ENCODE measurements around the gene ERP44.
"Not testable (repeated sequence)": the region's sequence is repeated elsewhere in the genome, so short reads cannot be mapped to it uniquely, and the experiment has no call there.

The ERP44 gene

GRCh38 chr9:100071271-100071670 is 27.5 kb downstream of the ERP44 start:
- Histone ChIP-seq H4K20me1 (ENCODE audit: low read depth, low read length) (no peaks in the 10 kb centered on the region; the same call in 1 of the 2 replicates), H3K27me3 (ENCODE audit: low read length) (no peaks in the 10 kb centered on the region), H3K9ac (ENCODE audit: low read length) (no peak overlapping the region), H3K27ac (ENCODE audit: low read depth, low read length) (no peak overlapping the region), H3K4me3 (ENCODE audit: insufficient read depth, low read length, poor library complexity, severe bottlenecking) (no peak overlapping the region), H3K79me2 (ENCODE audit: insufficient read depth, low read length) (peaks cover 77% of the 10 kb centered on the region), H3F3A (ENCODE audit: insufficient read depth) (0 out of 2 replicates have a peak, but pooled peaks cover 6% of the 10 kb centered on the region), H3K9me2 (replicated peaks; ENCODE audit: insufficient read depth, low read length) (no peaks in the 10 kb centered on the region), H3K36me3 (ENCODE audit: low read length) (no peaks in the 10 kb centered on the region; the same call in 1 of the 2 replicates), H2AFZ (ENCODE audit: low read depth, low read length, severe bottlenecking) (no peak overlapping the region), H3K9me3 (ENCODE audit: insufficient read depth, low read length) (no peaks in the 10 kb centered on the region), H3K4me2 (ENCODE audit: low read depth, low read length, poor library complexity, severe bottlenecking) (no peak overlapping the region)
- no peak for TF ChIP-seq EZH2phosphoT487 (conservative IDR thresholded peaks at IDR 0.05; ENCODE audit: low read length)
- TF ChIP-seq, protein P1, sequence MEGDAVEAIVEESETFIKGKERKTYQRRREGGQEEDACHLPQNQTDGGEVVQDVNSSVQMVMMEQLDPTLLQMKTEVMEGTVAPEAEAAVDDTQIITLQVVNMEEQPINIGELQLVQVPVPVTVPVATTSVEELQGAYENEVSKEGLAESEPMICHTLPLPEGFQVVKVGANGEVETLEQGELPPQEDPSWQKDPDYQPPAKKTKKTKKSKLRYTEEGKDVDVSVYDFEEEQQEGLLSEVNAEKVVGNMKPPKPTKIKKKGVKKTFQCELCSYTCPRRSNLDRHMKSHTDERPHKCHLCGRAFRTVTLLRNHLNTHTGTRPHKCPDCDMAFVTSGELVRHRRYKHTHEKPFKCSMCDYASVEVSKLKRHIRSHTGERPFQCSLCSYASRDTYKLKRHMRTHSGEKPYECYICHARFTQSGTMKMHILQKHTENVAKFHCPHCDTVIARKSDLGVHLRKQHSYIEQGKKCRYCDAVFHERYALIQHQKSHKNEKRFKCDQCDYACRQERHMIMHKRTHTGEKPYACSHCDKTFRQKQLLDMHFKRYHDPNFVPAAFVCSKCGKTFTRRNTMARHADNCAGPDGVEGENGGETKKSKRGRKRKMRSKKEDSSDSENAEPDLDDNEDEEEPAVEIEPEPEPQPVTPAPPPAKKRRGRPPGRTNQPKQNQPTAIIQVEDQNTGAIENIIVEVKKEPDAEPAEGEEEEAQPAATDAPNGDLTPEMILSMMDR (IDR thresholded peaks at IDR 0.05; ENCODE audit: insufficient read depth, low read length, poor library complexity, severe bottlenecking): no peak

DNA sequence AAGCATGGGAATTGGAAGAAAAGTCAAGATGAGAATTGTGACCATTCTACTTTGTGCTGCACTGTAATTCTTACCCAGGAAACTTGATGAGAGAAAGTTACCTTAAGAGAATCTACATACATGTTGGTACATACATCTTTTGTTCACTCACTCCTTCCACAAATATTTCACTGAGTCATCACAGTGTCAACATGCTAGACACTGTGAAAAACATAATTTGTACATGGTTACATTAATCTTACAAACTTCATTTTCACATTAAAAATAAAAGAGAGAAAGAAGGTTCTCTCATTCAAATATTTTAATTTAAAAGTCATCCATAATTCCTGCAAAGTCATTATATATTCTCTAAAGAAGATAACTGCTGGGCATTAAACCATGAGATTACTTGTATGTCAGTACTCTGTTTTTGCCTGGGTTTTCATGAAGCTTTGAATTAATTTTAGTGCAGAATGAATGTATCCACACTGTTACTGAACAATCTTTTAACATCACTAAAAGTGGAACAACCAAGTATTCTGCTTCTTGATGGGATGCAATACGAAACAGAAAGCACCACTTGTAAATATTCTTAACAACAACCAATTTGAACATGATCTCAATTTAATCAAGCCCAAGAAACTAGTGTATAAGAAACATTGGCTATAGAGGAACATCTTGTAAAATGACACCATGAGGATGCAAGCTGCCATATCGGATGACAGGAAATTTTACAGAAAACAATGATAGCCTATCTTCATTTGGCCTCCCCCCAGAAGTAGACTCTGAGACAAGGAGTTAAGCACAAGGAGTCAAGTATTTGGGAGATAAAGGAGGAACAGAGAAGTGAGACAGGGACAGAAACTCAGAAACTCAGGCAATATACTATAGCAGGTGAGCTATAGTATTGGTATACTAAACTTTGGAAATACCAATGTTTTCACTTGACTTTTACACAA is 28.4 kb downstream of the ERP44 start:
- H3K27ac ChIP-seq (ENCODE audit: low read depth, low read length): peak overlapping the region; percentile 26; the same call in 1 of the 2 replicates

DNA sequence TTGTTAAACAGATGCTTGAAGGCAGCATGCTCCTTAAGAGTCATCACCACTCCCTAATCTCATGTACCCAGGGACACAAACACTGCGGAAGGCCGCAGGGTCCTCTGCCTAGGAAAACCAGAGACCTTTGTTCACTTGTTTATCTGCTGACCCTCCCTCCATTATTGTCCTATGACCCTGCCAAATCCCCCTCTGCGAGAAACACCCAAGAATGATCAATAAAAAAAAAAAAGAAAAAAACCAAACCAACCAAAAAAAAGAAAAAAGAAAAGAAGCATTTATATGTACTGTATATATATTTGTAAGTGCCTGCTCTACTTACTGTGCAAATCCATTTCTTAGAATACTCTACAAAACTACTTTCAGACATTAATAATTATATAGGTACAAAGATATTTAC is 29.7 kb downstream of the ERP44 start:
- not testable (repeated sequence) for H3K9me3 ChIP-seq (ENCODE audit: insufficient read depth, low read length); H3K9me2 ChIP-seq (replicated peaks; ENCODE audit: insufficient read depth, low read length); H3K9ac ChIP-seq (ENCODE audit: low read length); H3K27me3 ChIP-seq (ENCODE audit: low read length); H3K27ac ChIP-seq (ENCODE audit: low read depth, low read length); H3F3A ChIP-seq (ENCODE audit: insufficient read depth); H3K36me3 ChIP-seq (ENCODE audit: low read length); H2AFZ ChIP-seq (ENCODE audit: low read depth, low read length, severe bottlenecking); H3K4me2 ChIP-seq (ENCODE audit: low read depth, low read length, poor library complexity, severe bottlenecking); H4K20me1 ChIP-seq (ENCODE audit: low read depth, low read length); H3K4me3 ChIP-seq (ENCODE audit: insufficient read depth, low read length, poor library complexity, severe bottlenecking)
- H3K79me2 ChIP-seq (ENCODE audit: insufficient read depth, low read length): peaks cover 77% of the 10 kb centered on the region

More for the DNA sequence above, 28.4 kb downstream of the ERP44 start:
- H3K79me2 ChIP-seq (ENCODE audit: insufficient read depth, low read length): peaks cover 77% of the 10 kb centered on the region
- H3K9me3 ChIP-seq (ENCODE audit: insufficient read depth, low read length): no peaks in the 10 kb centered on the region
- H2AFZ ChIP-seq (ENCODE audit: low read depth, low read length, severe bottlenecking): no peak overlapping the region
- no peak overlapping the region for H3K9ac ChIP-seq (ENCODE audit: low read length)
- no peak overlapping the region for H3K4me3 ChIP-seq (ENCODE audit: insufficient read depth, low read length, poor library complexity, severe bottlenecking)
- no peaks in the 10 kb centered on the region; the same call in 1 of the 2 replicates for H3K36me3 ChIP-seq (ENCODE audit: low read length)
- H3K9me2 ChIP-seq (replicated peaks; ENCODE audit: insufficient read depth, low read length): no peaks in the 10 kb centered on the region
- H4K20me1 ChIP-seq (ENCODE audit: low read depth, low read length): no peaks in the 10 kb centered on the region; the same call in 1 of the 2 replicates
- 0 out of 2 replicates have a peak, but pooled peaks cover 7% of the 10 kb centered on the region for H3F3A ChIP-seq (ENCODE audit: insufficient read depth)
- H3K27me3 ChIP-seq (ENCODE audit: low read length): no peaks in the 10 kb centered on the region
- peak overlapping the region; percentile 21 for H3K4me2 ChIP-seq (ENCODE audit: low read depth, low read length, poor library complexity, severe bottlenecking)
- no peak for TF ChIP-seq EZH2phosphoT487 (conservative IDR thresholded peaks at IDR 0.05; ENCODE audit: low read length)
- TF ChIP-seq, protein P1 (IDR thresholded peaks at IDR 0.05; ENCODE audit: insufficient read depth, low read length, poor library complexity, severe bottlenecking): no peak

DNA sequence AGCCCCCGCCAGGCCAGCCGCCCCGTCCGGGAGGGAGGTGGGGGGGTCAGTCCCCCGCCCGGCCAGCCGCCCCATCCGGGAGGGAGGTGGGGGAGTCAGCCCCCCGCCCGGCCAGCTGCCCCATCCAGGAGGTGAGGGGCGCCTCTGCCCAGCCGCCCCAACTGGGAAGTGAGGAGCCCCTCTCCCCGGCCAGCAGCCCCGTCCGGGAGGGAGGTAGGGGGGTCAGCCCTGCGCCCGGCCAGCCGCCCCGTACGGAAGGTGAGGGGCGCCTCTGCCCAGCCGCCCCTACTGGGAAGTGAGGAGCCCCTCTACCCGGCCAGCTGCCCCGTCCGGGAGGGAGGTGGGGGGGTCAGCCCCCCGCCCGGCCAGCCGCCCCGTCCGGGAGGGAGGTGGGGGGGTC is 30.8 kb downstream of the ERP44 start:
- not testable (repeated sequence) for H3K9ac ChIP-seq (ENCODE audit: low read length); H4K20me1 ChIP-seq (ENCODE audit: low read depth, low read length); H3K9me2 ChIP-seq (replicated peaks; ENCODE audit: insufficient read depth, low read length); H3F3A ChIP-seq (ENCODE audit: insufficient read depth); H3K9me3 ChIP-seq (ENCODE audit: insufficient read depth, low read length); H3K27ac ChIP-seq (ENCODE audit: low read depth, low read length); H3K36me3 ChIP-seq (ENCODE audit: low read length); H3K4me3 ChIP-seq (ENCODE audit: insufficient read depth, low read length, poor library complexity, severe bottlenecking); H2AFZ ChIP-seq (ENCODE audit: low read depth, low read length, severe bottlenecking); H3K27me3 ChIP-seq (ENCODE audit: low read length); H3K4me2 ChIP-seq (ENCODE audit: low read depth, low read length, poor library complexity, severe bottlenecking)
- peaks cover 77% of the 10 kb centered on the region for H3K79me2 ChIP-seq (ENCODE audit: insufficient read depth, low read length)
